ENCODE data around the gene INAFM2.

GRCh38 chr15:40366457-40367370 is 43.2 kb downstream of the INAFM2 start:
- TF ChIP-seq REST (IDR thresholded peaks at IDR 0.05): peak; percentile 90
- TF ChIP-seq CTCF (IDR thresholded peaks at IDR 0.05; ENCODE audit: low read depth, low read length, missing input control): peak; percentile 1
- TF ChIP-seq TAF1 (conservative IDR thresholded peaks at IDR 0.05): no peak
- peak; percentile 73 to 84 for TF ChIP-seq HNF4A (conservative IDR thresholded peaks at IDR 0.05)
- peak; percentile 67 for TF ChIP-seq SP1 (IDR thresholded peaks at IDR 0.05)
- TF ChIP-seq GABPA (IDR thresholded peaks at IDR 0.05 in 1 of 2, conservative IDR thresholded peaks at IDR 0.05 in 1 of 2): no peak
- TF ChIP-seq MAX (IDR thresholded peaks at IDR 0.05): no peak
- peak; percentile 29 for TF ChIP-seq YY1 (IDR thresholded peaks at IDR 0.05)
- TF ChIP-seq NR2F2 (IDR thresholded peaks at IDR 0.05): no peak
- TF ChIP-seq RAD21 (IDR thresholded peaks at IDR 0.05): peak in 1 of 2 donors; percentile 31
- no peak for TF ChIP-seq ZBTB33 (IDR thresholded peaks at IDR 0.05)
- TF ChIP-seq ATF3 (IDR thresholded peaks at IDR 0.05): no peak
- TF ChIP-seq JUND (IDR thresholded peaks at IDR 0.05): no peak
- TF ChIP-seq FOXA1 (IDR thresholded peaks at IDR 0.05): no peak

Measured in liver (tissue), 3 donors.